NCI-H1436 (cell line): ENCODE results near the gene PALM3.
A peak's percentile ranks its signal among the peaks of the same experiment; 100 is the strongest.
"Not testable (repeated sequence)": the region's sequence is repeated elsewhere in the genome, so short reads cannot be mapped to it uniquely, and the experiment has no call there.

Experiments
- DNase-seq: peaks from one replicate; lab custom pipeline; 2025; lab: John Stamatoyannopoulos, UW

The PALM3 gene

DNA sequence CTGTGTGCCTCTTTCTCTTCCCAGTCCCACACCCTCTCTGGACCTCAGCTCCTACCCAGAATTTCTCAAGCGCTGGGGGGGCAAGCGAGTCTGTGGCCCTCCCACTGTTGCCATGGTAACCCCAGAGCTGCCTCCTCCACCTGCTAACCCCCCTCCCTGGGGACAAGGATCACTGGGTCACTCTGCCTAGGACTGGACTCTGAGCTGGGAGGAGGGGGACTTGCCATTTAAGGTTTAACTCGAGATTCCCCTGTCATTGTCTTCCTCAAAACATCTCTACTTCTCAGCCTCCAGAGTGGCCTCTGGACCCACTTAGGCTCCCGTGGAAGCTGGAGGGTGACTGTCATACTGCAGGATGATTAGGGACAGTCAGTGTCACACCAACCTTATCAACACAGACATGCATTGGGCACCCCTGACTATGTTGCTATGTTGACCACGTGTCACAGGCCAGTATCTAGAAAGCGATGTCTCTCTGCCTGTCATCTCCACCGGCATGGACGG is 2.2 kb downstream of the PALM3 start:
- DNase-seq = no peak

DNA sequence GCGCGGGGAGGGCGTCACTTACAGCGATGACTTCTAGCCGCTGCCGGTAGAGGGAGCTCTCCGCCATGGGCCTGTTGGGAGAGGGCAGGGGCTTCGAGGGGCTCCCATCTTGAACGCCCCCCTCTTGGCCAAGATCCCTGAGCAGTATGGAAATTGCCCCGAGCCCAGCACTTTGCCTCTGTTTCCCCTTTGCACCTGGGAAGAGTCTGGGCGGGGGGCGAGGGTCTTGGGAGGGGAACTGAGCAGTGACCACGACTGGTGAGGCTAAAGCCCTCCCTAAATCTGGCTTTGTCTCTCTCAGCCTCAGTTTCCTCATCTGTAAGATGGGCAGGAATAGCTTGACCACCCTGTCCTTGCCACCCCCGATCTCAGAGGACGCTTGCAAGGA is 2.8 kb downstream of the PALM3 start:
- DNase-seq = no peak

DNA sequence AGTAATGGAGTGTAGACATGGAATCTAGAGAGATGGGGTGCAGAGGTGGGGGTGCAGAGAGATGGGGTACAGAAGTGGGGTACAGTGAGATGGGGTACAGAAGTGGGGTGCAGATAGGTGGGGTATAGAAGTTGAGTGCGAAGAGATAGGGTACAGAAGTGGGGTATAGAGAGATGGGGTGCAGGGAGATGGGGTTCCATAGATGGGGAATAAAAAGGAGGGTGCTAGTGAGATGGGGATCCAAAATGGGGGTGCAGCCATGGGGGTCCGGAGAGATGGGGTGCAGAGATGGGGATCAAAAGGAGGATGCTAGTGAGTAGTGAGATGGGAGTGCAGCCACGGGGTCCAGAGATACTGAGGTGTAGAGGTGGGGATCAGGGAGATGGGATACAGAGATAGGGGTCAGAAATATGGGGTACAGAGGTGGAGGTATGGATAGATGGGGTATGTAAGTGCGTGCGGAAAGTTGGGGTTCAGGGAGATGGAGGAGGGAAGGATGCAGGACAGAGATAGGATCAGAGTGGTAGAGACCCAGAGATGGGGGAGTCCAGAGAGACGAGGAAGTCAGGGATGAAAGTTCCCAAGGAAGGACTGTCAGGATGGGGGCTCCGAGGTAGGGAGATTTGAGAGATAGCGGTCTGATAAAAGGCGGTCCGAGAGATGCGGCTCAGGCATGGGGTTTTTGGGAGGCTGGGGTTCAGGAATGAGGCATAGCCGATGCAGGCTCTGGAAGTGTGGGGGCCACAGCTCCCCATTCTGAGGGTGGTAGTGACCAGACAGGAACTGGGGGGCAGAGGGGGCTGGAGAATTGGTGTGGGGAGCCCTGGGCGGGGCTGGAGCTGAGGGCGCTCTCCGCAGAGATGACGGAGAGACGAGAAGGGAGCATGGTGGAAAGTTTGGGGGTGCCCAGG is 3.4 kb downstream of the PALM3 start:
- DNase-seq = no peak

DNA sequence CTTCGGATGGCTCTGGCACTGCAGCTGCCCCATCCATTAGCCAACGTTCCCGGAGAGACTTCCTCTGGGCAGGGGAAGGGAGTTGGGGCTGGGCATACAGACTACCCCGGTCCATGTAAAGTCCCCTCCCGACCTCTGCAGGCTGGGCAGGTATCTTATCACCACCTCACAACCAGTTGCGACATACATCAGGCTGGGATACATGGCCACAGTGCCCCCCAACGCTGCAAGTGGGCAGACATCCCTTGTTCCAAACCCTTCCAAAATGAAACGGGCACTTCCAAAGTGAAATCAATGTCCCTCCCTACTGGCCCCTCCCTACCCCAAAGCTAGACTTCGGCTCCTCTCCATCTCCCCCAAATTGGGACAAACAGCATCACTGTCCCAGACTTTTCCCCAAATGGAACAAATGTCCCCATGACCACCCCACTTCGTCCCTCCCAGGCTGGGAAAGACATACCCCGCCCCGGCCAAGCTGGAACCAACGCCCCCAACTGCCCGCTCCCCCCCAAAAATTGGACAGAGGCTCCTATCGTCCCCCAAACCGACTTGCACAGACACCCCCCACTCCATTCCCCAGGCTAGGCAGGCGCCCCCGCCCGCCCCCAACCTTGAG is 5.0 kb downstream of the PALM3 start:
- DNase-seq = no peak

DNA sequence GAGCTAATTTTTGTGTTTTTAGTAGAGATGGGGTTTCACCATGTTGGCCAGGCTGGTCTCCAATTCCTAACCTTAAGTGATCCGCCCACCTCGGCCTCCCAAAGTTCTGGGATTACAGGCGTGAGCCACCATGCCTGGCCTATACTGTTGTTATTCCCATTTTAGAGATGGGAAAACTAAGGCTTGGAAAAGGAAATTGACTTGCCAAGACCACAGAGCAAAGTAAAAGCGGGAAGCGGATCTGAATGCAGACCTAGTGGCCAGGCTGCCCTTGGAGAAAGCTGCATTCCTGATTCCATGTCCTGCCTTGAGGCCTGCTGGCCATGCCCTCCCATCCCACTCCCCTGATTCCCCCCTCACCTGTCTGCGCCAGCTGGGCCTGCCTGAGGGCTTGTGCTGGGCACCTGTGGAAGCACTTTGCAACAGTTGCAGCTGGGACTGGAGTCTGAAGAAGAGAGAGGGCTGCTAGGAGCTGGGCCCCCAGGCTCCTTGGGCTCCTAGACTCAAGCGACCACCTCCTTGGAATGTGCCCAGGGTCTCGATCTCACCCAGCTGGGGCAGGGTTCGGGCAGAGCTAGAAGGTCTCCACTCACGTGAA is 5.7 kb downstream of the PALM3 start:
- DNase-seq = no peak

DNA sequence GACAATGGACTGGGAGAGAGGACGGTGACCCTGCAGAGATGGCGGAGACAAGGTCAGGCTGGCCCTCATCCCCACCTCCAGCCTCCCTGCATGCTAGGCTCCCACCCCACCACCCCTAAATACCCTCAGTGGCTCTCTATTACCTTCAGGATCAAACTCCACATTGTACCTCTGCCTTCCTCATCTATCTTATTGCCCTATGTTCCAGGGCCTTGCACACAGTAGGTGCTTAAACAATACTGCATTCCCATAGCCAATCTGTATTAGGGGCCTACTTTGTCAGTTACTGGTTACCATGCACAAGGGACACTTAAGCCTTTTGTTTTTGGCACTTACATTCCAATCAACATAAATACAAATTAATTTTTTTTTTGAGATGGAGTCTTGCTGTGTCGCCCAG is 6.5 kb downstream of the PALM3 start:
- DNase-seq = no peak

DNA sequence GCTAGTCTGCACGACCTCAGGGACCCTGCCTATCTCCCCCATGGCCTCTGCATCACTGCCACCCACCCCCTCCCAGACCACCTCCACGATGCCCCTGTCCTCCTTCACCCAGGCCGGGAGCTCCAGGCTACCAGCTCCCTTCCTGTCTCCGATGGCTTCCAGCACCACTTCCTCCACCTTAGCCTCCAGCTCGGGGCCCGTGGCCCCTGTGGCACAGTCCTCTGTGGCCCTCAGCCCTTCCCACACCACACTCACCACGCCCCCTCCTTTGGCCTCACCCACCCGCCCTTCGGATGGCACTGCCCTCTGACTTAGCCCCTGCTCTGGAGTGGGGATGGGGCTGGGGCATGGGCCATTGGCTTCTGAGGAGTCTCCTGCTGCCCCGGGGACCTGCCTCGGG is 7.2 kb downstream of the PALM3 start:
- no peak for DNase-seq

DNA sequence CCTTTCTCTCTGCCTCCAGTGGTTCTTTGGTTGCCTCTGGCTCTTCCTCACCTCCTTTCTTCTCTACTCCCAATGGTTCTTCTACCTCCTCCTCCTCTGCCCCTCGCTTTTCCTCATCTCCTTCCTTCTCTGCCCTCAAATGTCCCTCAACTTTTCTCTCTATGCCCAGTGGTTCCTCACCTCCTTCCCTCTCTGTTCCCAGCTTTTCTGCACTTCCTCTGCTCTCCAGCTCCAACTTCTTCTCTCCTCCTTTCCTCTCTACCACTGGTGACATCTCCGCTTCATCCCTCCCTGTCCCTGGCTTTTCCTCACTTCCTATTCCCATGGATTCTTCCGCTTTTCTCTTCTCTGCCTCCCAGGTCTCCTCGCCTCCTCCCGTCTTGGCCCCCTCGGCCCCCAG is 7.8 kb downstream of the PALM3 start:
- DNase-seq = no peak

DNA sequence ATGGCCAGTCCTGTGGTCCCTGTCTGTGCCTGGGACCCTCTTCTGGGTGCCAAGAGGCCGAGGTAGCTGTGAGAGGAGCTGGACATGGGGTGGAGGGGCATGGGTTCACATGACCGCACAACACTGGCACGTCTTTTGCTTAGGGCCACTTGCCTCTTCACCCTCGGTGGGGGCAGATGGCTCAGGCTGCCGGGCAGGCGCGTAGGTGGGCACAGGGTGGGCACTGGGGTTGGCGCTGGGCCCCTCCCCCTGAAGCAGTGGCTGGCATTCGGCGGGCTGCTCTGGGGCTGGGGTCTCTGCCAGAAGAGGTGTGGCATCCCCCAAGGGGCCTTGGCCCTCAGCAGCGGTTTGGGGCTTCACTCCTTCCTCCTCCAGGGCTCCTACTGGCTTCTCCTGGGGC is 8.4 kb downstream of the PALM3 start:
- no peak for DNase-seq

DNA sequence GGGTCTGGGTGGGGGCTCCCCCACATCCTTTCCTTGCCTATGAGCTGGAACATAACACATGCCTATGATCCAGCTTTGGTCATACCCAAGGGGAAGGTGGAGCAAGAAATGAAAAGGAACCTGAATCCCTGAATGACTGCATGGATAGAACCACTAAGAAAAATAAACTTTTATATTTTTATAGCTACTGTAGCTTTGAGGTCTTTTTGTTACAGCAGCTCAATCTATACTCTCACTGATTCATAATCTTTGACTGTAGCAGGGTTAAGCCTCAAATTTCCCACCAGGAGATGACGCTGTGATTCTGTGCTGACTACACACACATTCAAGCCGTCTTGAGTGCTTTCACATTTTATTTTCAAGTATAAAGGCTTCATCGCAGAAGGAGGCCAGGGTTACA is 8.8 kb downstream of the PALM3 start:
- DNase-seq = no peak

DNA sequence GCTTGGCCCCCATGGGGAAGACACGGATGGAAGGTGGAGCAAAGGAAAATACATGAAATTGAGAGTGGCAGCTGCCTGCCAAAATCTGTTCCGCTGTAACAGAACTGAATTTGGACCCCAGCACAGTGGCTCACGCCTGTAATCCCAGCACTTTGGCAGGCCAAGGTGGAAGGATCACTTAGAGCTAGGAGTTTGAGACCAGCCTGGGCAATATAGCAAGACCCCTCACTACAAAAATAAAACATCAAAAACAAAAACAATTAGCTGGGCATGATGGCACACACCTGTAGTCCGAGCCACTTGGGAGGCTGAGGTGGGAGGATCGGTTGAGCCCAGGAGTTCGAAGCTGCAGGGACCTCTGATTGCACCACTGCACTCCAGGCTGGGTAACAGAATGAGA is 9.4 kb downstream of the PALM3 start:
- no peak for DNase-seq

DNA sequence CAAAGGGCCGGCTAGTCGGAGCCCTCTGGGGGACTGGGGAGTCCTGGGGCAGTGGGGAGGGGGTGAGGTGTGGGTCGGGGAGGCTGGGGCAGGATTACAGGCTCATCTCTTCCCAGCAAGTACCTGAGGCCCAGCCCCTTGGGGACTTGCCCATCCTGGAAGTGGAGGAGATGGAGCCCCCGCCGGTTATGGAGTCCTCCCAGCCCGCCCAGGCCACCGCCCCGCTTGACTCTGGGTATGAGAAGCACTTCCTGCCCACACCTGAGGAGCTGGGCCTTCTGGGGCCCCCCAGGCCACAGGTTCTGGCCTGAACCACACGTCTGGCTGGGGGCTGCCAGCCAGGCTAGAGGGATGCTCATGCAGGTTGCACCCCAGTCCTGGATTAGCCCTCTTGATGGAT is 9.9 kb downstream of the PALM3 start:
- DNase-seq = no peak

DNA sequence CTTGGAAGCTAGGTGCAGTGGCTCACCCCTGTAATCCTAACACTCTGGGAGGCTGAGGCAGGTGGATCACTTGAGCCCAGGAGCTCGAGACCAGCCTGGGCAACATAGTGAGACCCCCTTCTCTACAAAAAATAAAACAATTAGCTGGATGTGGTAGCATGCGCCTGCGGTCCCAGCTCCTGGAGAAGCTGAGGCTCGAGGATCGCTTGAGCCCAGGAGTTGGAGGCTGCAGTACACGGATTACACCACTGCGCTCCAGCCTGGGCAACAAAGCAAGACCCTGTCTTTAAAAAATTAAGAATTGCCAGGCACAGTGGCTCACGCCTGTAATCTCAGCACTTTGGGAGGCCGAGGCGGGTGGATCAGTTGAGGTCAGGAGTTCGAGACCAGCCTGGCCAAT is 10.9 kb downstream of the PALM3 start:
- not testable (repeated sequence) for DNase-seq

DNA sequence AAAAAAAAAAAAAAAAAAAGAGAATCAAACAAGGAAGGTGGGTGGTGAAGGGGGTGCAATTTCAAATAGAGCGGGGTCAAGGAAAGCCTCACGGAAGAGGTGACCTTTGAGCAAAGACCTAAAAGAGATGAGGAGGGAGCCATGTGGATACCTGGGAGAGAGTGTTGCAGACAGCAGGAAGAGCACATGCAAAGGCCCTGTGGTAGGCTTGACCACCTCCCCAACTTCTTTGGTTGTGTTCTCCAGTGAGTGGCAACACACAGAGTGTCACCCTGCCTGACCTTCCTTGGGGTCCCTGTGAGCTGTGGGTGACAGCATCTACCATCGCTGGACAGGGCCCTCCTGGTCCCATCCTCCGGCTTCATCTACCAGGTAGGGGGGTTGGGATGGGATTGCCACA is 11.4 kb downstream of the PALM3 start:
- DNase-seq = no peak

DNA sequence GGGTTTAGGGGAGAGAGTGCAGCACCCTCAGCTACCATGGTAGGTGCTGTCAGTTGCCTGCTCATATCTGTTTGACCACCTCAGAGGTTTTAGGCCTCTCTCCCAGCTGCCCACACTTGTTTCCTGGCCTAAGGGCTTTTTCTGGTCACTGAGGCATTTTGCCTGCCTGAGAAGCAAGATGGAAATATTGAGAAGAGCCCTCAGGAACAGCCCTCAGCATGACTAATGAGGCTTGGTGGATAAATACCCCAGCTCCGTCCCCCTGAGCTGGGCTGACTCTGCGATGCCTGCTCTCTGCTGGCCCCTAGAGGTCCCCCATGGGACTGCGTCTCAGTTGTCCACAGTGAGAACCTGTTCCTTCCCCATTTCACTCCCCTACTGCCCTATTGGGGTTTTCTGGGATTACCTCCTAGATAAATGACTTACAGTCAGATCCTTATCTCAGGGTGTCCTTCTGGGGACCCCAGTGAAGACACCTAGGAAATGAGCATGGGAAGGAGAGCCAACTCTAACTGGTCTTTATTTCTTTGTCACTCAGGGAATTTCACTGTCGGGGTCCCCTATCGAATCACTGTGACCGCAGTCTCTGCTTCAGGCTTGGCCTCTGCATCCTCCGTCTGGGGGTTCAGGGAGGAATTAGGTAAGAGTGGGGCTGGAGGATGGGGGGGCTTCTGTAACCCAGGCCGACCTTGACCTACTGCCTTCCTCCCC is 13.3 kb downstream of the PALM3 start:
- no peak for DNase-seq

DNA sequence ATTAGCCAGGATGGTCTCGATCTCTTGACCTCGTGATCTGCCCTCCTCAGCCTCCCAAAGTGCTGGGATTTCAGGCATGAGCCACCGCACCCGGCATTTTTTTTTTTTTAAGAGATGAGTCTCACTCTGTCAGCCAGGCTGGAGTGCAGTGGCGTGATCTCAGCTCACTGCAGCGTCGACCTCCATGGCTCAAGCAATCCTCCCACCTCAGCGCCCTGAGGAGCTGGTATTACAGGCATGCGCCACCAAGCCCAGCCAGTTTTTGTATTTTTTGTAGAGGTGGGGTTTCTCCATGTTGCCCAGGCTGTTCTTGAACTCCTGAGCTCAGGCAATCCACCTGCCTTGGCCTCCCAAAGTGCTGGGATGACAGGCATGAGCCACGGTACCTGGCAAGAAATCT is 14.0 kb downstream of the PALM3 start:
- DNase-seq = not testable (repeated sequence)

DNA sequence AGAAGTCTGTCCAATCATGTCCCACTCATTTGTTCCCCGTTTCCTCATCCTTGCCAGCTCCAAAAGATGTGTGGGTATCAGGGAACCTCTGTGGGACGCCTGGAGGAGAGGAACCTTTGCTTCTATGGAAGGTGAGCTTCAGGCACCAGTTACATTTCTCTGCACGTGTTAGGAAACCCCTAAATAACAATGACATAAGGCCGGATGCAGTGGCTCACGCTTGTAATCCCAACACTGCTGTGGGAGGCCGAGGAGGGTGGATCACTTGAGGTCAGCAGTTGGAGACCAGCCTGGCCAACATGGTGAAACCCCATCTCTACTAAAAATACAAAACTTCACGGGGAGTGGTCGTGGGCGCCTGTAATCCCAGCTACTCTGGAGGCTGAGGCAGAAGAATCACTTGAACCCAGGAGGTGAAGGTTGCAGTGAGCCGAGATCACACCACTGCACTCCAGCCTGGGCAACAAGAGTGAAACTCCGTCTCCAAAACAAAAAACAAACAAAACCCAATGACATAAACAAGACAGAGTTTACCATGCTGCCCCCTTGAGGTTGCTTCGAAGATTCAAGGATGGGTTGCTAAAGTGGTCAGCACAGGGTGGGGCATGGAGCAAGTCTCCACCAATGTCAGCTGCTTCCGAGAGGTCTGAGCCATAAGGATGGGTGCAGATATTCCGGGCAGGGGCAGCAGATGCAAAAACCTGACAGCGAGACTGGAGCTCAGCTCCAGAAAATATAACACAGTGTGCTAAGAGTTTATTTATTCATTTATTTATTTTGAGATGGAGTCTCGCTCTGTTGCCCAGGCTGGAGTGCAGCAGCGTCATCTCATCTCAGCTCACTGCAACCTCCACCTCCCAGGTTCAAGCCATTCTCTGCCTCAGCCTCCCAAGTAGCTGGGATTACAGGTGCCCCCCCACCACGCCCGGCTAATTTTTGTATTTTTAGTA is 18.9 kb downstream of the PALM3 start:
- peak; percentile 49 for DNase-seq

DNA sequence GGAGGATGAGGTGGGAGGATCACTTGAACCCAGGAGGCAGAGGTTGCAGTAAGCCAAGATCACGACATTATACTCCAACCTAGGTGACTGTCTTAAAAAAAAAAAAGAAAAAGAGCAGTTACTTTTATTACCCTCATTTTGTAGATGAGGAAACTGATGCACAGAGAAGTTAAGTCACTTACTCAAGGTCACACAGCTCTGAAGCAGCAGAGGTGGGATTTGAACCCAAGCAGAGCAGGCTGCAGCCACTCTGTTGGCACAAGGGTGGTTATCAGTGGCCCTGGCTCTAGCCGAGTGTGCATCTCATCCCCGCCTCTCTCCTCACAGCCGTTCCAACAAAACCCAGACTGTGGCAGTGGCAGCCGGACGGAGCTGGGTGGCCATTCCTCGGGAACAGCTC is 22.7 kb downstream of the PALM3 start:
- DNase-seq = no peak

DNA sequence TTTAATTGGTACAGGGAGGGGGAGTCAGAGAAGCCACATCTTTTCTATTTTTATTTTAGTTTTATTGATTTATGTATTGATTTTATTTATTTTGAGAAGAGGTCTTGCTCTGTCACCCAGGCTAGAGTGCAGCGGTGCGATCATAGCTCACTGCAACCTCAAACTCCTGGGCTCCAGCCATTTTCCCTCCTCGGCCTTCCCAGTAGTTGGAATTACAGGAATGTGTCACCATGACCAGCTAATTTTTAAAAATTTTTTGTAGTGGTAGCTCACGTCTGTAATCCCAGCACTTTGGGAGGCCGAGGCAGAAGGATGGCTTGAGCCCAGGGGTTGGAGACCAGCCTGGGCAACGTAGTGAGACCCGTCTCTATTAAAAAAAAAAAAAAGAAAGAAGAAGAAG is 26.2 kb downstream of the PALM3 start:
- DNase-seq = no peak

DNA sequence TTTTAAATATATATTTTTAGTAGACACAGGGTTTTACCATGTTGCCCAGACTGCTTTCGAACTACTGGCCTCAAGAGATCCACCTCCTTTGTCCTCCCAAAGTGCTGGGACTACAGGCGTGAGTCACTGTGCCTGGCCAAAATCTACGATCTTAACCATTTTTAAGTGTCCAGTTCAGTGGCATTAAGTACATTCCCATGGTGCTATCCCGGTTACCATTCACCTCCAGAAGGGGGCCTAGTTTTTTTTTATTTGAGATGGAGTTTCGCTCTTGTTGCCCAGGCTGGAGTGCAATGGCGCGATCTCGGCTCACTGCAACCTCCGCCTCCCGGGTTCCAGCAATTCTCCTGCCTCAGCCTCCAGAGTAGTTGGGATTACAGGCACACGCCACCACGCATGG is 26.7 kb downstream of the PALM3 start:
- not testable (repeated sequence) for DNase-seq

DNA sequence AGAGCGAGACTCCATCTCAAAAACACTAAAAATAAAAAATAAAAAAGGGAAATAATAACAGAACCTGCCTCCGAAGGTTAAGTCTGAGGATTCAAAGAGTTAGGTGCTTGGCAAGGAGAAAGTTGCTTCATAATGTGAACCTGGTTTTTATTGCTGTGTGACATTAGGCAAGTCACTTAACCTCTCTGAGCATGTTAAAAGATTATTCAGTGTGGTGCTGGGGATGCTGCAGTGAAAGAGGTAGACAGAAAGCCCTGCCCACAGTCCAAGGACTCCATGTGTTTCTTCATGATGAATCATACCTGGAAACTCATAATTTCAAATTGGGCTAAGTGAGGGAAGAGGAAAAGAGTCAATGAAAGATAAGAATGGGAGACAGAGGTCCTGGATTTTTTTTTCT is 27.9 kb downstream of the PALM3 start:
- no peak for DNase-seq
